Brain microvascular endothelial cell (primary cell): ENCODE measurements around the gene CD247.
A peak's percentile ranks its signal among the peaks of the same experiment; 100 is the strongest.

Source experiments
- DNase-seq: peaks from one replicate; pipeline ENCODE4 v3.0.0-alpha.2; 2020
- H3K27ac ChIP-seq: fragments of 250-450 bp; sonication (Bioruptor Pico); 2 replicates; pipeline ENCODE4 v1.5.1; 2020; ENCODE audit warnings: mild to moderate bottlenecking, moderate library complexity
- H3K27me3 ChIP-seq: fragments of 250-450 bp; sonication (Bioruptor Pico); replicated peaks from 2 replicates; pipeline ENCODE4 v1.5.1; 2020; ENCODE audit warnings: mild to moderate bottlenecking
- H3K36me3 ChIP-seq: fragments of 250-450 bp; sonication (Bioruptor Pico); replicated peaks from 2 replicates; pipeline ENCODE4 v1.5.1; 2020; ENCODE audit warnings: mild to moderate bottlenecking
- H3K4me3 ChIP-seq: 2 replicates; pipeline ENCODE4 v1.5.1; 2011; ENCODE audit warnings: low read depth, mild to moderate bottlenecking, control low read depth, low read length, moderate library complexity
- CTCF ChIP-seq: IDR thresholded peaks from 2 replicates; pipeline ENCODE4 v1.5.1; 2011; ENCODE audit warnings: low read depth, mild to moderate bottlenecking, moderate library complexity, low read length, control low read depth, inconsistent platforms; ENCODE audit errors: missing control alignments
- in situ Hi-C: cut with HindIII; loops from 2 replicates; pipeline ENCODE4 v1.10.0; 2017; ENCODE audit warnings: low sequenced_read_pairs, low pct_ligation_motif_present

The CD247 gene

DNA sequence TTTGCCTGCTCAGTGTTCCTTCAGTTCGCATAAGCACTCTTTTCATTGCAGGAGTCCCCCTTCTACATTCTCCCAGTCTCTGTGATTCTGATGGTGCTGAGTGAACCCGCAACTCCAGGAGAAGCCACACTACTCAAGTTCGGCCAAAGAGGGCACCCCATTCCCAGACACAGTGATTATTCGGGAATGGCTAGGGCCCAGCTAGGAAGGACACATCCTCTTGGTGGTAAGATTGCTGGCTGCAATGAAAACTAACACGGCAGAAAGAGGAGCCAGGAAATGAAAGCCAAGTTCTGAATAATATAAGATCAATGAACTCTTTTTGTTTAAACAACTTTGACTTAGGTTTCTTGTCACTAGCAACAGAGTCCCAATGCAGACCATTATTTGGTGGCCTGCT, 20.3 kb upstream of the CD247 start:
- DNase-seq = no peak
- Histone ChIP-seq H3K4me3 (no peak overlapping the region), H3K27me3 (no peaks in the 10 kb centered on the region), H3K36me3 (no peaks in the 10 kb centered on the region), H3K27ac (no peak overlapping the region)
- TF ChIP-seq CTCF = peak; percentile 24
- in situ Hi-C loops = no loop called here

DNA sequence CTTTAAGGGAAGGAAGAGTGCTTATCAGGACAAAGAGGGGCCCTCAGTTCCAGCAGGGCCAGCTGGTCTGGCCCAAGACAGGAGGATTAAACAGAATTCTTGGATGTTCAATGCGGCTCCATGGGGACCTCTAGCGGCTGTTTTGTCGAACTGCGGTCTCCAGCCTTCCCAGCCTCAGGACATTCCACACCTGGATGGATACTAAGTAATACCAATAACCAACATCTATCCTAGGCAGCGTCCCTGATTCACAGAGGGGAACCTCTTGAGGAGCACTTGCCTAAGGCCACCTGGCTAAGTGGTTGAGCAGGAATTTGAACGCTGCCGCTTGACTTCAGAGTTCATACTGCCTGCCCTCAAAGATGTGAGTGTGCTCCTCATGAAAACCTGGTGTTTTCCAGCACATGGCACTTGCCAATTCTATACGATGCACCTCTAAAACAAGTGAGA, 15.5 kb upstream of the CD247 start:
- H3K36me3 ChIP-seq = no peaks in the 10 kb centered on the region
- no peak overlapping the region for H3K4me3 ChIP-seq
- peak; percentile 94 for TF ChIP-seq CTCF
- H3K27ac ChIP-seq = no peak overlapping the region
- in situ Hi-C loops = no loop called here
- no peaks in the 10 kb centered on the region for H3K27me3 ChIP-seq
- DNase-seq = peak; percentile 52

GRCh38 chr1:167532964-167533824, 14.9 kb upstream of the CD247 start:
- no peak for TF ChIP-seq CTCF
- no peak overlapping the region for H3K4me3 ChIP-seq
- no peaks in the 10 kb centered on the region for H3K27me3 ChIP-seq
- H3K27ac ChIP-seq = no peak overlapping the region
- in situ Hi-C loops = no loop called here
- H3K36me3 ChIP-seq = no peaks in the 10 kb centered on the region
- DNase-seq = no peak

DNA sequence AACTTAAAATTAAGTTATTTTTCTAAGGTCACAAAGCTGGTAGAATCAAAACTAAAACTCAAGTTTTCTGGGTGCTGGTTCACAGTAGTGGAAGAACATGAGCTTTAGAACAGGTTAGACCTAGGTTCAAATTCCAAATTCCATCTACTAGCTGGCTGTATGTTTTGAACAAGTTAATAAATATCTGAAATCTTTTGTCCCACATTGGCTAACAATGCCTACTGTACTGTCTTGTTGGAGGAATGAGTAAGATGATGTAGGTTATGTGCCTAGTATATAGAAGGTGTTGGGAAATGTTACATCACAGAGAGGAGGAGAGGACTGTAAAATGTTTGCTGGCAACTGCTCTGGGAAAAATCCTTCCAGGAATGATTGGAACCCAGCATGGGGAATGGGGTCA, 14.0 kb upstream of the CD247 start:
- TF ChIP-seq CTCF = no peak
- in situ Hi-C loops = no loop called here
- Histone ChIP-seq H3K27ac (no peak overlapping the region), H3K4me3 (no peak overlapping the region), H3K36me3 (no peaks in the 10 kb centered on the region), H3K27me3 (no peaks in the 10 kb centered on the region)
- DNase-seq = no peak

DNA sequence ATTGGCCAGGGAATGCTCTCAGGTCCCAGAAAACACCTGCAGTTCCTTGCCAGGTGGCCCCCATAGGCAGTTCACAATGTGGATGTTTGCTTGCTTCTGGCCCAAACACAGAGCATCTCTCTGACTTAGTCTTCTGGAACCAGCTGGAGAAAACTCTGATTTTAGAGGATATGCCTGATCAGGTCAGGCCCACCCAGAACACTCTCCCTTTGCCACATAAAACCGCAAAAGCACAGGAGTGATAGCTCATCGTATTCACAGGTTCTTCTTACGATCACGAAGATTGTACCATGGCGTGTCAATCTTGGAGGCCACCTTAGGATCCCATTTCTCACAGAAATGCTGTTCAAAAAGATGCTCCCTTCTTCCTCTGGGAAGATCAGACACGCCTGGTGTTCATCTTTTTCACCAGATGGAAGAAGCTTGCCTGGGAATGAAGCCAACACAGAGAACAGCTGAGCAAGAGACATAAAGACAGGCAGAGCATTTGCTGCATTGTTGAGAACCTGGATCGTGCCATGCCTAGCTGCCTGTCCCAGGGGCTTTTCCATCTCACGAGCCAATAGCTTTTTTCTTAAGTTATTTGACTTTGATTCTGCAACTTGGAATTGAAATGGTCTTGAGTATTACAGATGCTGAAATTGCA, 11.6 kb upstream of the CD247 start:
- H3K27ac ChIP-seq = no peak overlapping the region
- in situ Hi-C loops = no loop called here
- no peak for DNase-seq

More for the DNA sequence above, 11.6 kb upstream of the CD247 start:
- Histone ChIP-seq H3K36me3 (no peaks in the 10 kb centered on the region), H3K4me3 (no peak overlapping the region), H3K27me3 (no peaks in the 10 kb centered on the region)
- no peak for TF ChIP-seq CTCF
